Ramos (cell line): ENCODE results near the gene GOLIM4.
"Not testable (repeated sequence)": the region's sequence is repeated elsewhere in the genome, so short reads cannot be mapped to it uniquely, and the experiment has no call there.

Experiments used
- in situ Hi-C: fragments of 300-500 bp; cut with MboI; formaldehyde crosslinking; loops from one replicate; pipeline ENCODE4 v1.14.3; 2022; ENCODE audit warnings: low sequenced_read_pairs; ENCODE audit not compliant: unreplicated experiment

GOLIM4 gene, protein sequence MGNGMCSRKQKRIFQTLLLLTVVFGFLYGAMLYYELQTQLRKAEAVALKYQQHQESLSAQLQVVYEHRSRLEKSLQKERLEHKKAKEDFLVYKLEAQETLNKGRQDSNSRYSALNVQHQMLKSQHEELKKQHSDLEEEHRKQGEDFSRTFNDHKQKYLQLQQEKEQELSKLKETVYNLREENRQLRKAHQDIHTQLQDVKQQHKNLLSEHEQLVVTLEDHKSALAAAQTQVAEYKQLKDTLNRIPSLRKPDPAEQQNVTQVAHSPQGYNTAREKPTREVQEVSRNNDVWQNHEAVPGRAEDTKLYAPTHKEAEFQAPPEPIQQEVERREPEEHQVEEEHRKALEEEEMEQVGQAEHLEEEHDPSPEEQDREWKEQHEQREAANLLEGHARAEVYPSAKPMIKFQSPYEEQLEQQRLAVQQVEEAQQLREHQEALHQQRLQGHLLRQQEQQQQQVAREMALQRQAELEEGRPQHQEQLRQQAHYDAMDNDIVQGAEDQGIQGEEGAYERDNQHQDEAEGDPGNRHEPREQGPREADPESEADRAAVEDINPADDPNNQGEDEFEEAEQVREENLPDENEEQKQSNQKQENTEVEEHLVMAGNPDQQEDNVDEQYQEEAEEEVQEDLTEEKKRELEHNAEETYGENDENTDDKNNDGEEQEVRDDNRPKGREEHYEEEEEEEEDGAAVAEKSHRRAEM

DNA sequence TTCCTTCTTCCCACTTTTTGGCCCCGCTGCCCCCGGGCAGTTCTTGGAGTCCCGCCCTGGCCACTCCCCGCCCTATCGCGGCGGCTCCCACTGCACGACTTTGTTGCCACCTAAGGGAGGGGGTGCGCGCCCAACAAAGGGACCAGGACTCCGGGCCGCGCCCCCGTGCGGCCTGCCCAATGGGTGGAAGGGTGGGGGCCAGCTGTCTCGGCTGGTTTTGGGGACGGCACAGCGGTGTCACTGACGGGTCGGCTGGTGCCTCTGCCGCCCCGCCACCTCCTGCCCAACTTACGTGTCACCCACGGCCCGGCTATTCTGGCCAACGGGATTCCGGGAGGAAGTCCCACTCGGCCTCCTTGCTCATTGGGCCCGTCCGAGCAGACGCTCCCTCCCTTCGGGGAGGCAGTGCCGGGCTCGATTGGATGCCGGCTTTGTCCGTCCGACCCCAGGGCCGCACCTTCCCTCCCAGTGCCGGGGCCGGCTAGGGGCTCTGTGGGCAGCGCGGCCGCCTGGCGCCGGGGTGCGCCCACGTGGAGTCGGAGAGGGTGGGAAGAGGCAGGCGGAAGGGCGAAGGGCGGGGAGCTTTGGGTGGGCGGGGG lies at the start of gene GOLIM4:
Gene GOLIM4, minus strand, starts transcription at position 314 of the 599 bp plus-strand sequence. CDS start 639 bp downstream, outside the sequence.
- in situ Hi-C loops, result no loop called here

DNA sequence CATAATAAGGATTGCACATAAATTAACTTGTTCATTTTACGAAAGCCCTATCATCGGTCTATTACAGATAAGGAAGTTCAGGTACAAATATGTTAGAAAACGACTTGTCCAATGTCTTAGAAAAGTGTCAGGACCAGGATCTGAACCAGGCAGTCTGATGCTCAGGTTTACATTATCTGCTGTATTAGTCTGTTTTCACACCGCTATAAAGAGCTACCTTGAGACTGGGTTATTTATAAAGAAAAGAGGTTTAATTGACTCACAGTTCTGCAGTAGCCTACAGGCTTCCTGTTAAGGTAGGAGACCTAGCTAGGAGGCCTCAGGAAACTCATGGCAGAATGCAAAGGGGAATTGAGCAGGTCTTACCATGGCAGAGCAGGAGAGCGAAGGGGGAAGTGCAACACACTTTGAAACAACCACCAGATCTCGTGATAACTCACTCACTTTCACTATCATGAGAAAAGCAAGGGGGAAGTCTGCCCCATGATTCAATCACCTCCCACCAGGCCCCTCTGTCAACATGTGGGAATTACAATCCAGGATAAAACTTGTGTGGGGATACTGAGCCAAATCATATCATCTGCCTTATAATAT lies 45.8 kb upstream of the GOLIM4 start:
- in situ Hi-C loops, result no loop called here

DNA sequence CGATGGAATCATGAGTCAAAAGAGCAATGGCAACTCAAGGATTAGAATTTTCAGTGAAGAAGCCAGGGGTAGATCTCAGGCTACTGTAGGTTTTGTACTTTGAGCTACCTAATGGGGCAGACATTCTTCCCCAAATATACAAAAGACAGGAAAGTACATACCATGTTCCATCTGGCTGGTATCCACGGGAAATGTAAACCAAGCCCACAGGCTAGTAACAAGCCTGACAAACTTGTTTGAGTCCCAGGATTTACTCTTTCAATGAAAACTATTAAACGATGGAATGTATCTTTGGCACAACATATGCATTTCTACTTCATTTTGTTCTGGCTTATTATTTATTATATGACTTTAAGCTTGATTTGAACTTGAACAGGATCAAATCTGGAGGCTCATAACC lies 44.2 kb upstream of the GOLIM4 start:
- in situ Hi-C loops, result no loop called here

DNA sequence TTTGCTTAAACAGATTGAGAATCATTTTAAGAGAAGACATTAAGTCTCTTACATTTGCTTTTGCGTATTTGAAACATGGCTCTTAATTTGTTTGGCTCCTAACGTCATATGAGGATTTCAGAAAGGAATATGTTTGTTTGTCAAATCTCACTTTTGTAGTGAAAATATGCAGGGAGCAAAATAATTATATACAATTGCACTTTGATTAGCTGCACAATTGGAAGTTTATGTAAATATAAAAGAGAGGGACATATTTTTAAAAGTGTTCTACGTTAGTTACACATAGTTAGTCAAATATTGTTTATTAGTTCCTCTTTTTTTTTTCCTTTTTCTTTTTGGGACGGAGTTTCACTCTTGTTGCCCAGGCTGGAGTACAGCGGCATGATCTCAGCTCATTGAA lies 42.7 kb upstream of the GOLIM4 start:
- in situ Hi-C loops, result no loop called here

DNA sequence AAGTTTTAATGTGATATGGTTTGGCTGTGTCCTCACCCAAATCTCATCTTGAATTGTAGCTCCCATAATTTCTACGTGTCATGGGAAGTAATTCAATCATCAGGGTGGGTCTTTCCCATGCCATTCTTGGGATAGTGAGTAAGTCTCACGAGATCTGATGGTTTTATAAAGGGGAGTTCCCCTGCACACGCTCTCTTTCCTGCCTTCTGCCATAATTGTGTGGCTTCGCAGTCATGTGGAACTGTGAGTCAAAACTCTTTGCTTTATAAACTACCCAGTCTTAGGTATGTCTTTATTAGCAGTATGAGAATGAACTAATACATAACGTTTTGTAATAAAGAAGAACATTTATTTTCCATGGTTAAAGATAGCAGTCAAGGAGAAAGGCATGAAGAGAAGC lies 39.2 kb upstream of the GOLIM4 start:
- in situ Hi-C loops, result no loop called here

DNA sequence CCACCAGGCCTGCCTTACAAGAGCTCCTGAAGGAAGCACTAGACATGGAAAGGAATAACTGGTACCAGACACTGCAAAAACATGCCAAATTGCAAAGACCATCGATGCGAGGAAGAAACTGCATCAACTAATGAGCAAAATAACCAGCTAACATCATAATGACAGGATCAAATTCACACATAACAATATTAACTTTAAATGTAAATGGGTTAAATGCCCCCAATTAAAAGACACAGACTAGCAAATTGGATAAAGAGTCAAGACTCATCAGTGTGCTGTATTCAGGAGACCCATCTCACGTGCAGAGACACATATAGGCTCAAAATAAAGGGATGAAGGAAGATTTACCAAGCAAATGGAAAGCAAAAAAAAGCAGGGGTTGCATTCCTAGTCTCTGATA lies 34.5 kb upstream of the GOLIM4 start:
- in situ Hi-C loops, result not testable (repeated sequence)

DNA sequence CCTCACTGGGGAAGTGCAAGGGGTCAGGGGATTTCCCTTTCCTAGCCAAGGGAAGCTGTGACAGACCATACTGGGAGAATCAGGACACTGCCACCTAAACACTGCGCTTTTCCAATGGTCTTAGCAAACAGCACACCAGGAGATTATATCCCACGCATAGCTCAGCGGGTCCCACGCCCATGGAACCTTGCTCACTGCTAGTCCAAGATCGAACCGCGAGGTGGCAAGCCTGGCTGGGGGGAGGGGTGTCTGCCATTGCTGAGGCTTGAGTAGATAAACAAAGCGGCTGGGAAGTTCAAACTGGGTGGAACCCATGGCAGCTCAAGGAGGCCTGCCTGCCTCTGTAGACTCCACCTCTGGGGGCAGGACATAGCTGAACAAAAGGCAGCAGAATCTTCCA lies 32.7 kb upstream of the GOLIM4 start:
- in situ Hi-C loops, result not testable (repeated sequence)

DNA sequence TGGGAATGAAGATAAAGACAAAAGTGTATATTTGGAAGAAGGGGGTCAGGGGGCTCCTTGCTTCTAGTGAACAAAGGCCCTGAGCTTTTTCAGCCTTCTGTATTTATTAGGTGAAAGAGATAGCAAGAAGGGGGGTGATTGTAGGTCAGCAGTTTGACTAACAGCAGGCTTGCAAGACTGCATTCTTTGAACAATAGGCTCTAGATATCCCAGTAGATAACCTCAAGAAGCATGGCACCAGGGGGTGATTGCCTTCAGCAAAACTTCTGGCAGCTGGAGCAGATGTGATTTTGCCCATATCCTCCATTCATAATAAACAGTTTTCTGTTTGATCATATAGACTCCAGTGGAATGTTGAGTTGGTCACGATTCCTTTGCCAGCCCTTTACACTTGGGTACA lies 31.7 kb upstream of the GOLIM4 start:
- in situ Hi-C loops, result no loop called here

DNA sequence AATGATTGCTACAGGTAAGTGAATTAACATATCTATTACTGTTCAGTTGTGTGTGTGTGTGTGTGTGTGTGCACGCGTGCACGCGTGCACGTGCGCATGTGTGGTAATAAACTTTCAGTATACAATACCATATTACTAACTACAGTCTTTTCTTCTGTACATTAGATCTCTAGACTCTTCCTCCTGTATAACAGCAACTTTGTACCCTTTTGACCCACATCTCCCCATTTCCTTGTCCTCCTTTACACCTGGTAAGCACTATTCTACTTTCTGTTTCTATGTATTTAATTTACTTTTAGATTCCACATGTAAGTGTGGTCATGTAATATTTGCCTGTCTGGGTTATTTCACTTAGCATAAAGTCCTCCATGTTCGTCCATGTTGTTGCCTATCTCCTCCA lies 29.1 kb upstream of the GOLIM4 start:
- in situ Hi-C loops, result no loop called here

DNA sequence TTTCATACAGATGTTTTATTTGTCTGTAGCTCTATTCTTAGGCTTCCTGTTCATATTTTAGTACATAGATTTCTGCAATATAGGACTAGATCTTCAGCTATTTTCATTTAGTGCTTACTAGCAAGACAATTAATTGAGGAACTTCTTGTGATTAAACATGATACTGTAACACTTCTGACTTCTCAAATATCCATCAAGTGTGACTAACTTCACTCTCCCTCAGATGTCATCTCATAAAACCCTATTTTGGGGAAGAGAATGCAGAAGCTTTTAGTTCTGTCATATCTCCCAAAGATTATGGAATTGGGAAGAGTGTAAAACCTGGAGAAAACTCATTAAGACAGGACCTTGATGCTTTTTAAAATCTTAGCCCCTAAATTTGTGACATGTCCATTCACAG lies 28.6 kb upstream of the GOLIM4 start:
- in situ Hi-C loops, result no loop called here

DNA sequence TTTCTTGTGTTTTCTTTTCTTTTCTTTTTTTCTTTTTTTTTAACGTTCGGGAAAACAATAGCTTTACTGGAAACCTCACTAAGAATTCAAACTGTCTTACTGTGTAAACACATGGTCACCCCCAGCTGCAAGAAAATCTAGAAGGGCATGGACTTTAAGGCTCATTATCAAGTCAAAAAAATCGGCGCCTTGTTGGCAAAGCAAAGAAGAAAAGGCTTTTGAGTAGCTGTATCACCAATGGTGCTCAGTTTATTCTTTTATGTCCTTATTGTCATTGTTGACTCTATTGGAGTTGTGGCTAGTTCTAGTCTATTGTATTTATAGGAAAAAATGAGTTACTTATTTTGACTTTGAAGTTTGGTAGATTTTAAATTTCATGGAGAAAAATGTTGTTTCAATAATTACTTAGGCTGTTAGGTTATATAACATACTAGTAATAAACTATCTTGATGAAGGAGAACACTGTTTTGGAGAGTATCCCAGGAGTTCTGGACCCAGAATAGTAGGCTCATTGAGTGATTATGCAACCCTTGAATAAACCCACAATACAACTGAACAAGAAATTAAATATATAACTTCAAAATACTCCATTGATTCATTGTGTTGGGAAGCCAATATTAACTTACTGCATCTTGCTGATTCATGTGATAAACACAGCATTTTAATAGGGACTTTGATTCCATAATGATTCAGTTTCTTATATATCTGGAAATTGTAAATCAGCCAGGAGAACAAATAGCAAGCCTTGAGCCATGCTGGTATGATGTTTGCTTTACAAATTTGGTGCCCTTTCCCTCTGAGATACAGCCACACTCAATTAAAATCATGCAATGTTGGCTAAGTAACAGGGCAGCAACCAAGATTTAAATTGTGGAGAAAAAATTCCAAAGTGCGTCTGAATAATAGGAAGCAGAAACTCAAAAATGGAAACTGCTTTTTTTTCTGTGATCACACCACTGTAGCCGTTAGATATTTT lies 27.8 kb upstream of the GOLIM4 start:
- in situ Hi-C loops, result no loop called here

DNA sequence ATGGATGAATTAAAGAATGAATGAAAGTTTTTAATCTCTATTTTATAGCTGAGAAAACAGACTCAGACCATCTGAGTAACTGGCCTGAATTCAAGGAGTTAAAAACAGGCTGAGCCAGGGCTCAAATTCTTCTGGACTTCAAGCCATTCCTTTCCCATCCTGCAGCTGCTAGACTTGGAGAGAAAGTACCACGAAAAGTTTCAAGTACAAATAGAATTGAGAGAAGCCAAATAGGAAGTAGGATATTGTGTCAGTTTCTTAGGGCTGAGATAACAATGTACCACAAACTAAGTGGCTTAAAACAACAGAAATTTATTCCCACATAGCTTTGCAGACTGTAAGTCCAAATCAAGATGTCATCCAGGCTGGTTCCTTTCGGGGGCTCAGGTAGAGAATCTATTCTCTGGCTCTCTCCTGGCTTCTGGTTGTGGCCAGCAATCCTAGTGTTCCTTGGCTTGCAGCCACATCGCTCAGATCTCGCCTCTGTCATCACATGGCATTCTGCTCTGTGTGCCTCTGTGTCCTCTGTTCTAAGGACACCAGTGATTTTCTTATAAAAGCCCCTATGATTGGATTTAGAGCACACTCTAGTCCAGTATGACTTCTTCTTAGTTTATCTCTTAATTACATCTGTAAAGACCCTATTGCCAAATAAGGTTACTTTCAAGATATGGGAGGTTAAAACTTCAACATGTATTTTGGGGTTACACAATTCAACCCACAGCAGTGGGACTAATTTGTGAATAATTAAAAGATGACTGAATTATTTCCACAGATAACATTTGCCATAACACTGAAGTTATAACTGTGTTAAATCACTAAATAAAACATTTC lies 25.7 kb upstream of the GOLIM4 start:
- in situ Hi-C loops, result no loop called here

DNA sequence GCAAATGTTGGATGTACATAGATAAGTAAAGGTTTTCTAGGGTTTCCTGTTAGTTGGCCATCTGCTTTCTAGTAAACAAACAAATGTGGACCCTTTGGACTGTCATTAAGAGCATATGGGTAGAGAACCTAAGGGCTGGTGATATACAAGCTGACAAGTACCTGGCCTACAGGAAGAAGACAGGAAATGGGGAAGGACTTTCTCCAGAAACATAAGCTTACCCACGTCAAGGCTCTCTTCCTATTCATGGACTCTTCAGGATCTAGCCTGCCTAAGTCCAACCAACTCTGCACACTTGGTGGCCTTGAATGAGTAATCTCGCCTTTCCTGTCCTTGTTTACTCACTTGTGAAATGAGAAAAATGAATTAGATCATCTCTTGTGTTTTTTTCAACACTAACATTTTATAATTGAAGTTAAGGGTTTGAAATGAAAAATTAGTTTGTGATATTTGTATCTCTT lies 22.2 kb upstream of the GOLIM4 start:
- in situ Hi-C loops, result no loop called here

DNA sequence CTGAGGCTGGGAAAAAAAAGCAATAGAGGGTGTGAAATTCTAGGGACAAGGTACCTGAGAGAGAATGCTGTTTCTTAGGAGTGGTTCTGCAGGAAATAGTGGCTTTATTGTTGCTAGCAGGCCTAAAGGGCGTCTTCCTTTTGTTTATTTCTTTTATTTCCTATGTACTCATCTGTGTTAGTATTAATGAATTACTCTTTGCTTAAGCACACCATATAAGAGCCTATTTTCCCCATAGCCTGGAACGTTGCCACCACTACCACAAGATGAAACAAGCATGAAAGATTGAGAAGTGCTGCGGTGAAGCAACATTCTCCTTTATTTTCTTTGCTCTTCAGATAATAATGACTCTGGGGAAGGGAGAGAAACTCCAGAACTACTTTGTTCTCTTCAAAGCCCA lies 21.3 kb upstream of the GOLIM4 start:
- in situ Hi-C loops, result no loop called here

DNA sequence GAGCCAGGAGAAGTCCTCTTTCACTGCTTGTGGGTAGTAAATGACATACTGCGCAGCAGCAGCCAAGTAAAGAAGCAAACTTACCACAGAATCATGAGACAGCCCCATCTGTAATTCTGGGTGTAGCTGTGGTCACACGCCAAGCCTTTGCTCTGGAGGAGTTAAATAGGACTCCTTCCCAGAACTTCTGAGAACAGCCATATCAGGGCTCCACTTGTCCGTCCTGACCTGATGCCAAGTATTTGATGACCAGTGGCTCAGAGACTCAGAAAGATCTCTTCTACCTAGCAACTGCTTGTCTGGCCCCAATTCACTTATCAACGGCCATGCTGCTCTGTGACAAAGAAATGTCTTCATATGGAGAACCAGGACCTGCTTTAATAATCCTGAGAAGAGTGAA lies 20.6 kb upstream of the GOLIM4 start:
- in situ Hi-C loops, result no loop called here

DNA sequence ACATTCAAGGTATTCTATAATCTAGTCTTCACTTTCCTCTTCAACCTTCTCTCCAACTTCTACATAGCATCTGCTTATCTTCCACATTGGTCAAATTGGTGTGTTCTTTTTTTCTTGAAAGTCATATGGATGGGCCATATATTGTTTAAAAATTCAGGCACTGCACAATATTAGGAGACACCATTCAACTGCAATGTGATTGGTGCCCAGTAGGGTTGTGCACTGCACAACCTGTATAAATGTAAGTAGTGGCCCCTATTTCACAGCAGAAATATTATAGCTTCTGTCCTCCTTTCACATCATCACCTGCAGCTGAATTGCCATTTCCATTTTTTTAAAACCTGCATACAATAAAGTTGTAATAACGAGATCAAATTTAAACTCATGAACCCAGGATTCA lies 18.1 kb upstream of the GOLIM4 start:
- in situ Hi-C loops, result no loop called here

DNA sequence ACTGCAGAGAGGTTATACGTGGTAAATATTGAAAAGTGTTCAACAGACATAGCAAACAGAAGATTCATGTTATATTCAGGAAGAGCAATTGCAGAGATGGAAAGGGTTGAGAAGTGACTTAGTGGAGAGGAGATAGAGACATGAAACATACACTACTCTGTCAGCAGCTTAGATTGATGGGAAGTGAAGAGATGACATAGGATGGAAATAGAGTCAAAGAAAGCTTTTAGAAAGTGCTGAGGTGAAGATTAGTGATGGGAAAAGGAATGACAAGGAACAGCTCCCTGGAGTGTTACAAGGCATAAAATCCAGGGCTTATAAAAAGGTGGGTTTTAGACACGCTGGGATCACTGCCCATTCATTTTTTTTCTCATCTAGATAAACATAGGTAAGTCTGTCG lies 17.2 kb upstream of the GOLIM4 start:
- in situ Hi-C loops, result no loop called here

DNA sequence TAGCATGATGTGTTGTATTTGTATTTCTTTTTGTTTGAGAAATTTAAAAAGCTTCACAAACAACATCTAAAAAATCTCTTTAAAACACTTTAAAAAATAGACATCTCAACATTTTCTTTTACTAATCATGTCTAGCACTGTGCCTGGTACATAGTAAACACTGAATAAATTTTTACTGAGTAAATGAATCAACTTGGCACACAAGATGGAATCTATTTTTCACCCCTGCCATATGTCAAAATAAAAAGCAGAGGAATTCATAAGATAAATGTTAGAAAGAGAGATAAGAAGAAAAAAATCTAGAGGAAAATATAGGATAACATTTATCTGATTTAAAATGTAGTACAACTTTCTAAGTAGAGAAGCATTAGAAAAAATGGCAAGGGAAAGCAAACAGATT lies 8.6 kb upstream of the GOLIM4 start:
- in situ Hi-C loops, result no loop called here
